ENCODE data around the gene SDK1. TPM values are rescaled to one million over a fixed set of nuclear protein-coding genes. Genes with fewer than 3 reads are reported as not detected.

Gene SDK1
- total RNA-seq, 6 experiments from 2014 or later = not detected

DNA sequence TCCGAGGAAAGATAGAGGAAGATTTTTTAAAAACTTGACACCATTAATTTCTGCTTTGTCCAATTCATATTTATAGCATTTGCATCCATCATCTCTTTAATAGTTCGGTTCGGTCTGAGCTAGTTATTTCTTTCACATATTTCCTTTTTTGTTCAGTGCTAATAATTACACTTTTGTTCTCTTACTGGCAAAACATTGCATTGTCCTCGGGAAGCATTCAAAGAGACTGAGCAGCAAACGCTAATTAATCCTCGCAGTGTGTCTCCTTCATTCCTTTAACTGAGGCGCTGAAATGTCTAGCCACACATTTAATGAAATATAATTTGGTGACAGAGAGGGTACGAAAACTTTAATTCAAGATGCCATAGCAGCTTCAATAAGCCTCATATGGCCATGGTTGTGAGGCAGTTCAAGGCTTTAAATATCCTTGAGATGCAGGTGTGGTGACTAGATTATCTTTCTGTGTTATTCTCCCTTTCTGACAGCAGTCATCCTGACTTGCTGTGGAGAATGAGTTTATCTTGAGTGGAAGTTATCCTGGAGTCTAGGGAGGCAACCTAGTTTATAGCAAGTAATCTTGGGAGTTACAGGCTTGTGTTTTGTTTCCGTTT lies 431.4 kb downstream of the SDK1 start:
- H3K4me3 Mint-ChIP-seq = no peak overlapping the region
- no peak for DNase-seq
- H3K4me1 Mint-ChIP-seq (ENCODE audit: low read depth) = no peaks in the 10 kb centered on the region
- peaks cover 7% of the 10 kb centered on the region; the same call in 1 of the 2 replicates for H3K36me3 Mint-ChIP-seq (ENCODE audit: low read depth)
- H3K27ac Mint-ChIP-seq = no peak overlapping the region
- peaks cover 52% of the 10 kb centered on the region for H3K9me3 Mint-ChIP-seq
- TF ChIP-seq CTCF (IDR thresholded peaks at IDR 0.05) = no peak
- H3K27me3 Mint-ChIP-seq (ENCODE audit: insufficient read depth) = no peaks in the 10 kb centered on the region

- H3K4me3 Mint-ChIP-seq = no peak overlapping the region
- no peak for TF ChIP-seq CTCF (IDR thresholded peaks at IDR 0.05)
- no peak for DNase-seq
- H3K4me1 Mint-ChIP-seq (ENCODE audit: low read depth) = no peaks in the 10 kb centered on the region
- no peaks in the 10 kb centered on the region for H3K36me3 Mint-ChIP-seq (ENCODE audit: low read depth)
- H3K27ac Mint-ChIP-seq = no peak overlapping the region
- H3K27me3 Mint-ChIP-seq (ENCODE audit: insufficient read depth) = no peaks in the 10 kb centered on the region
- H3K9me3 Mint-ChIP-seq = peaks cover 43% of the 10 kb centered on the region
Observed at GRCh38 chr7:3733541-3734140, 432.6 kb downstream of the SDK1 start.

- H3K36me3 Mint-ChIP-seq (ENCODE audit: low read depth) = no peaks in the 10 kb centered on the region
- no peak for TF ChIP-seq CTCF (IDR thresholded peaks at IDR 0.05)
- H3K9me3 Mint-ChIP-seq = peaks cover 45% of the 10 kb centered on the region
- 0 out of 2 replicates have a peak, but pooled peaks cover 1% of the 10 kb centered on the region for H3K27me3 Mint-ChIP-seq (ENCODE audit: insufficient read depth)
- H3K4me3 Mint-ChIP-seq = no peak overlapping the region
- no peaks in the 10 kb centered on the region for H3K4me1 Mint-ChIP-seq (ENCODE audit: low read depth)
- H3K27ac Mint-ChIP-seq = no peak overlapping the region
- no peak for DNase-seq
Observed at GRCh38 chr7:3738964-3739363, 437.9 kb downstream of the SDK1 start.

GRCh38 chr7:3739983-3740382 lies 438.9 kb downstream of the SDK1 start:
- no peak for DNase-seq
- no peak for TF ChIP-seq CTCF (IDR thresholded peaks at IDR 0.05)
- Mint-ChIP-seq H3K9me3 (peaks cover 45% of the 10 kb centered on the region), H3K4me1 (ENCODE audit: low read depth) (no peaks in the 10 kb centered on the region), H3K27me3 (ENCODE audit: insufficient read depth) (0 out of 2 replicates have a peak, but pooled peaks cover 1% of the 10 kb centered on the region), H3K4me3 (no peak overlapping the region), H3K36me3 (ENCODE audit: low read depth) (no peaks in the 10 kb centered on the region), H3K27ac (no peak overlapping the region)

DNA sequence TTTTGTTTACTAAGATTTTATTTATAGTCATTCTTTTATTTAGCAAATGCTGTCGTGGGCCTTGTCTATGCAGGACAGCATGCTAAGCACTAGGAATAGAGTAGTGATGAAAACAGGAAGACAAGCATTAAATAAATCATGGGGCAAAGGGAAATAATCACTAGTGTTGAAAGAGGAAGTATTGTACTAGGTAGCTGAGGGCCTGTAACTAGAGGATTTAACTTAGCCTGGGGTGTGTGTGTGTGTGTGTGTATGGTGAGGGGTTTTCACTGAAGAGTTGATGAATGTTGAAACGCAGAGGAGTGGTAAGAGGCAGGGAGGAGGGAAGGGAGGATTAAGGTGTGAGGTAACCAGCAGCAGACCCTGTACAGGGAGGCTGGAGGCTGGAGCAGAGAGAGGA lies 446.4 kb downstream of the SDK1 start:
- Mint-ChIP-seq H3K4me3 (no peak overlapping the region), H3K9me3 (peaks cover 28% of the 10 kb centered on the region), H3K27ac (no peak overlapping the region), H3K36me3 (ENCODE audit: low read depth) (no peaks in the 10 kb centered on the region), H3K4me1 (ENCODE audit: low read depth) (no peaks in the 10 kb centered on the region), H3K27me3 (ENCODE audit: insufficient read depth) (0 out of 2 replicates have a peak, but pooled peaks cover 1% of the 10 kb centered on the region)
- TF ChIP-seq CTCF (IDR thresholded peaks at IDR 0.05) = no peak
- DNase-seq = no peak
